GM10248 (cell line): Measurements from ENCODE around the gene C11orf52.

Source experiments
- CTCF ChIA-PET: fragments of 300-600 bp; sonication (Branson Sonifier 250); formaldehyde crosslinking; extraction: SDS; loops from one replicate; lab custom pipeline; 2021; ENCODE audit warnings: antibody characterized with exemption; lab: Yijun Ruan, JAX
- POLR2A ChIA-PET: fragments of 350-650 bp; sonication (Branson Sonifier 250); formaldehyde crosslinking; extraction: SDS; loops from one replicate; lab custom pipeline; 2020; ENCODE audit warnings: antibody characterized with exemption; lab: Yijun Ruan, JAX
- DNase-seq: peaks from one replicate; pipeline ENCODE4 v3.0.0; 2012; ENCODE audit errors: extremely low spot score
- TF ChIP-seq, protein P1 (sequence below): IDR thresholded peaks from 2 replicates; pipeline ENCODE4 v1.5.1; 2012; ENCODE audit warnings: mild to moderate bottlenecking, low read depth; ENCODE audit errors: extremely low read depth, missing control alignments, control extremely low read depth

Gene C11orf52

DNA sequence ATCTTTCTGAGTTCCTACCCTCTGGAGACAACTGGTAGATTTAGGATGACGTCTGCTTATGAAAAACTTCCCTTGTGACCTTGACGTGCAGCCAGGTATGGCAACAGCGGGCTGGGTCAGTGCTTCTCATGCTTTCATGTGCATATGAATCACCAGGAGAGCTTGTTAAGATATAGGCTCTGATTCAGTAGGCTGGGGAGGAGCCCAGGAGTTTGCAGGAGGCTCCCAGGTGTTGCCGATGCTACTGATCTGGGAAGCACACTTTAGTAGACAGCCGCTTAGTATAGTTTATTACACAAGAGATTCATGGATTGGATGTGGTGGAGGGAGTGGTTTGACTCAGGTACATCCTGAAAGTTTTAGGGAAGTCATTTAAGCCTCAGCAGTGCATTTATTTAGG, 42.2 kb downstream of the C11orf52 start:
- TF ChIP-seq, protein P1, sequence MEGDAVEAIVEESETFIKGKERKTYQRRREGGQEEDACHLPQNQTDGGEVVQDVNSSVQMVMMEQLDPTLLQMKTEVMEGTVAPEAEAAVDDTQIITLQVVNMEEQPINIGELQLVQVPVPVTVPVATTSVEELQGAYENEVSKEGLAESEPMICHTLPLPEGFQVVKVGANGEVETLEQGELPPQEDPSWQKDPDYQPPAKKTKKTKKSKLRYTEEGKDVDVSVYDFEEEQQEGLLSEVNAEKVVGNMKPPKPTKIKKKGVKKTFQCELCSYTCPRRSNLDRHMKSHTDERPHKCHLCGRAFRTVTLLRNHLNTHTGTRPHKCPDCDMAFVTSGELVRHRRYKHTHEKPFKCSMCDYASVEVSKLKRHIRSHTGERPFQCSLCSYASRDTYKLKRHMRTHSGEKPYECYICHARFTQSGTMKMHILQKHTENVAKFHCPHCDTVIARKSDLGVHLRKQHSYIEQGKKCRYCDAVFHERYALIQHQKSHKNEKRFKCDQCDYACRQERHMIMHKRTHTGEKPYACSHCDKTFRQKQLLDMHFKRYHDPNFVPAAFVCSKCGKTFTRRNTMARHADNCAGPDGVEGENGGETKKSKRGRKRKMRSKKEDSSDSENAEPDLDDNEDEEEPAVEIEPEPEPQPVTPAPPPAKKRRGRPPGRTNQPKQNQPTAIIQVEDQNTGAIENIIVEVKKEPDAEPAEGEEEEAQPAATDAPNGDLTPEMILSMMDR = no peak
- DNase-seq = no peak
- CTCF ChIA-PET = interaction anchor here (0.8 to 2.3 kb wide), 6 partner anchors 19 to 319 kb away, joined by 3 to 6 read pairs (median 4); no protein-coding TSS in a partner anchor
- POLR2A ChIA-PET = no interaction called here

DNA sequence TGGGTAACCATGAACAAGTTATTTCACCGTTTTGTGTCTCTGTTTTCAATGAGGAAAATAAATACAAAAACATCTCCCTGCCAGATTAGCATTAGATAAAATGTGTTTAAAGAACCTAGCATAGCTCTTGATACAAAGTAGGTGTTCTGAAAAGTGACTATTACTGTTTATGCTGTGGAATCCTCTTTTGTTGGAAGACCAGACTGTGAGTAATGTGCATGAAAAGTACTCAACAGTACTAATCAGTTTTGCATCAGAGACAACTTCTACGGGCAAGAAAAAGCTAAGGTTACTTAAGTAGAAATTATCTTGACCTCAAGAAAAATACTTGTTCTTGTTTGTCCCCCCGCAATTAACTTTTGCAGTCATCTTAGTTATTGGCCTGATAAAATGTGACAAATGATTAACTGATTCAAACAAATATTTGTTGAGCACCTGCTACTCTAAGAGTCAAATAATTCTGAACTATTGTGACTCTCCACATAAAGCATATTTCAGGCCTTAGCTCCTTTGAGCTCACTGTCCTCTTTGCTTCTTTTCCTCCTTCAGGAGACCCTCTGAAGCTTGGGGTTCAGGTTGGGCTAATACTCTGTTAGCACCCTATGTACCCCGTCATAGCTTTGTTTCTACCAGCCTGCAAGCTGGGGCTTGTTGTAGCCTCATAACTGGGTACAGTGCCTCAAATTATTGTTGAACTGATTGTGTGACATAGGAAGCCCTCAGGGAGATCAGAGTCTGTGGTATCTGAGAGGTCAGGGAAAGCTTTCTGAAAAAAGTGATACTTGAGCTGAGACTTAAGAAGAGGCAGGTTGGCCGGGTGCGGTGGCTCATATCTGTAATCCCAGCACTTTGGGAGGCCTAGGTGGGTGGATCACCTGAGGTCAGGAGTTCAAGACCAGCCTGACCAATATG, 42.9 kb downstream of the C11orf52 start:
- CTCF ChIA-PET = interaction anchor here (0.8 to 1.8 kb wide), 7 partner anchors 8 to 319 kb away, joined by 3 to 5 read pairs (median 3); no protein-coding TSS in a partner anchor
- TF ChIP-seq, protein P1 = no peak
- no peak for DNase-seq
- POLR2A ChIA-PET = no interaction called here

DNA sequence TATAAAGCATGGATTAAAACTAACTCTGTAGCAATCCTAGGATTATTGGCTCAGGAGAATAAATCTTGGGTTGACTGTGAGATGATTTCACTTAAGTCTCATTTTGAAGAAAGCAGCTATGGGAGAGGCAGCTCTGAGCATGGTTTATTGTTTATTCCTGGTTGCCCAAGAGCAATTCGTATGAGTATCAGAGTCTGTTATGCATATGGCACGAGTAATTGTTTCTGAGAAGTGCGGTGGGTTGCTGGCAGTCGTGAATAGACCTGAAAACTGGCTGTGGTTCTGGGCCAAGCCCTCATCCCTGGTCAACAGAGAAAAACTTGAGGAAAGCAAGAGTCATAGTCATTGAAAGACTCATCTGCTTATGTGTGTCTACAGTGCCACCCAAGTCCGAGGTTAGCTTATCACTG, 45.2 kb downstream of the C11orf52 start:
- TF ChIP-seq, protein P1 = no peak
- ChIA-PET CTCF (interaction anchor here (0.6 to 2.8 kb wide), 4 partner anchors 11 to 85 kb away, joined by 3 to 11 read pairs (median 3); no protein-coding TSS in a partner anchor), POLR2A (no interaction called here)
- DNase-seq = no peak

DNA sequence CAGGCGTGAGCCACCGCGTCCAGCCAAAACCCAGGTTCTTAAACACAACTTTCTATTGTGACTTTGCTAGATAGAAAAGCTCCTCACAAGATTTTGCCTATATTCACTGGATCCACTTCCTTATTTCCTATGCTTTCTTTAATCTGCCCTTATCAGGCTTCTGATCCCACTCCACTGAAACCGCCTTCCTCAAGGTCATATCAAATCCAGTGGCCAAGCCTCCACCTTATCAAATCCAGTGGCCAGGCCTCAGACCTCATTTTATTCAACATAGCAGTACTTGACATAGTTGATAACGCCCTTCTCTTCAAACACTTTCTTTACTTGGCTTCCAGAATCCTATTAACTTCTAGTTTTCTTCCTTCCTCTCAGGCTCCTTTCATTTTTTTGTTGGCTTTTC, 48.0 kb downstream of the C11orf52 start:
- ChIA-PET POLR2A (no interaction called here), CTCF (no interaction called here)
- TF ChIP-seq, protein P1 = no peak
- DNase-seq = no peak

DNA sequence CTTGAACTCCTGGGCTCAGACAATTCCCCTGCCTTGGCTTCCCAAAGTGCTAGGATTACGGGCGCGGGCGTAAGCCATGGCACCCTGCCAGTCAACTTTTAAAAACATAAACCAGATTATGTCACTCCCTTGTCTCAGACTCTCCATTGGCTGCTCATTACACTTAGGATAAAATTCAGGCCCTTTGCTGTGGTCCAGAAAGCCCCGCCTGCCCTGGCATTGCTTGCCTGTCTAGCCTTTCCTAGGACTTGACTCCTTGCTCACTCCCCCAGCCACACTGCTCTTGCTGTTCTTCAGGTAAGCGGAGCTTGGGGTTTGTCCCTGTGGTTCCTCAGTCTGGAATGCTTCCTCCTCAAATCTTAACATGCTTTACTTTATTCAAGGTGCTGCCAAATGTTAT, 48.9 kb downstream of the C11orf52 start:
- ChIA-PET CTCF (no interaction called here), POLR2A (no interaction called here)
- no peak for DNase-seq
- TF ChIP-seq, protein P1 = no peak

DNA sequence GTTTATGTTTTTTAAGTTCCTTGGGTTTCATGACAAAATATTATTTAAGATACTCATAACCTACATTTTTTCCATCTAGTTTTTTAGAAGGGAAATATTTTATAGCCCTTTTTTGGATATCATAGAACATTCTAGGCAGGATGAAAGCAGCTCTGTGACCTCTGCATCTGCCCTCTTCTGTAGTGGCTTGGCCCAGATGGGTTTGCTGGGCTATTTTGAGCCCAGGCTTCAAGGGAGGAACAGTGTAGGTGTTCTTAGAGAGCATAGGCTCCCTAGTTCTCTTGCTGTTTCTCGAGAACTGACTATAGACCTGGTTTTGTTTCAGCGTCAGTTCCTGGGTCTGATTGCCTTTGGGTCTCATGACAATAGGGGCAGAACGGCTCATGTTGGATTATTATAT, 50.6 kb downstream of the C11orf52 start:
- no peak for DNase-seq
- ChIA-PET CTCF (no interaction called here), POLR2A (no interaction called here)
- TF ChIP-seq, protein P1 = no peak
